ENCODE data around the gene GATM. TPM values are rescaled to one million over a fixed set of nuclear protein-coding genes. Genes with fewer than 3 reads are reported as not detected.

GATM gene
- total RNA-seq, 5 donors from 2014 or later (not counting 1 experiment from before 2014, with no cell fraction given): 0.49 to 5.5 (median 2.0) TPM

- Mint-ChIP-seq H3K27ac (no peak overlapping the region), H3K27me3 (peaks cover 28 to 48% of the 10 kb centered on the region in 2 donors), H3K9me3 (no peaks in the 10 kb centered on the region), H3K4me1 (peaks cover 0 to 2% (median 0%) of the 10 kb centered on the region in 3 donors), H3K36me3 (peaks cover 6% of the 10 kb centered on the region), H3K4me3 (no peak overlapping the region)
- Histone ChIP-seq H3K4me1 (ENCODE audit: control insufficient read depth in 1 of 2, extremely low read depth in 1 of 2, insufficient read depth in 2 of 2, low read length in 2 of 2) (no peaks in the 10 kb centered on the region), H3K36me3 (ENCODE audit: control insufficient read depth in 2 of 2, extremely low read depth in 1 of 2, insufficient read depth in 1 of 2, low read length in 1 of 2) (no peaks in the 10 kb centered on the region), H3K27ac (ENCODE audit: low read length) (no peak overlapping the region), H3K27me3 (replicated peaks in 1 of 2; ENCODE audit: control insufficient read depth in 2 of 2, extremely low read depth in 1 of 2, insufficient read depth in 2 of 2, low read length in 1 of 2) (peaks cover 0 to 12% of the 10 kb centered on the region in 2 experiments), H3K9me3 (no peaks in the 10 kb centered on the region), H3K4me3 (ENCODE audit: control insufficient read depth in 1 of 2, extremely low read depth in 1 of 2, low read length in 1 of 2) (no peak overlapping the region)
- ATAC-seq (replicated peaks in 1 of 4): no peak
- CTCF ChIA-PET: interaction anchor here in 1 of 2 donors (0.5 to 1.6 kb wide), 5 partner anchors 10 to 267 kb away, joined by 3 to 4 read pairs (median 3); no protein-coding TSS in a partner anchor
- DNase-seq: no peak
- no CpG with 5 or more reads among the region's 7 CpGs for WGBS (ENCODE audit: insufficient coverage)
- POLR2A ChIA-PET: no interaction called here
These were observed 13.6 kb upstream of the GATM start for GRCh38 chr15:45391746-45392583.

GRCh38 chr15:45389351-45389750 lies 11.0 kb upstream of the GATM start:
- ATAC-seq (replicated peaks in 1 of 4) (no peak), DNase-seq (no peak)
- H3K4me1 ChIP-seq (ENCODE audit: control insufficient read depth in 1 of 2, extremely low read depth in 1 of 2, insufficient read depth in 2 of 2, low read length in 2 of 2): no peaks in the 10 kb centered on the region
- Mint-ChIP-seq H3K4me1 (peaks cover 0 to 2% (median 0%) of the 10 kb centered on the region in 3 donors), H3K9me3 (no peaks in the 10 kb centered on the region), H3K36me3 (peaks cover 2% of the 10 kb centered on the region), H3K27me3 (peaks cover 20 to 51% of the 10 kb centered on the region in 2 donors), H3K4me3 (no peak overlapping the region), H3K27ac (no peak overlapping the region)
- H3K36me3 ChIP-seq (ENCODE audit: control insufficient read depth in 2 of 2, extremely low read depth in 1 of 2, insufficient read depth in 1 of 2, low read length in 1 of 2): no peaks in the 10 kb centered on the region
- POLR2A ChIA-PET: no interaction called here
- no peaks in the 10 kb centered on the region for H3K9me3 ChIP-seq
- CTCF ChIA-PET: no interaction called here
- H3K27me3 ChIP-seq (replicated peaks in 1 of 2; ENCODE audit: control insufficient read depth in 2 of 2, extremely low read depth in 1 of 2, insufficient read depth in 2 of 2, low read length in 1 of 2): peaks cover 0 to 12% of the 10 kb centered on the region in 2 experiments
- no peak overlapping the region for H3K27ac ChIP-seq (ENCODE audit: low read length)
- no peak overlapping the region for H3K4me3 ChIP-seq (ENCODE audit: control insufficient read depth in 1 of 2, extremely low read depth in 1 of 2, low read length in 1 of 2)

- no peaks in the 10 kb centered on the region for H3K36me3 Mint-ChIP-seq
- CTCF ChIA-PET: interaction anchor here (0.5 to 0.6 kb wide), 2 partner anchors 38 to 60 kb away, joined by 4 read pairs; no protein-coding TSS in a partner anchor
- Histone ChIP-seq H3K27me3 (replicated peaks in 1 of 2; ENCODE audit: control insufficient read depth in 2 of 2, extremely low read depth in 1 of 2, insufficient read depth in 2 of 2, low read length in 1 of 2) (peaks cover 0 to 9% of the 10 kb centered on the region in 2 experiments), H3K4me1 (ENCODE audit: control insufficient read depth in 1 of 2, extremely low read depth in 1 of 2, insufficient read depth in 2 of 2, low read length in 2 of 2) (no peaks in the 10 kb centered on the region), H3K27ac (ENCODE audit: low read length) (no peak overlapping the region), H3K4me3 (ENCODE audit: control insufficient read depth in 1 of 2, extremely low read depth in 1 of 2, low read length in 1 of 2) (no peak overlapping the region), H3K9me3 (no peaks in the 10 kb centered on the region), H3K36me3 (ENCODE audit: control insufficient read depth in 2 of 2, extremely low read depth in 1 of 2, insufficient read depth in 1 of 2, low read length in 1 of 2) (no peaks in the 10 kb centered on the region)
- no CpG with 5 or more reads among the region's 1 CpG for WGBS (ENCODE audit: insufficient coverage)
- H3K27ac Mint-ChIP-seq: no peak overlapping the region
- no peak overlapping the region for H3K4me3 Mint-ChIP-seq
- H3K27me3 Mint-ChIP-seq: peaks cover 14 to 43% of the 10 kb centered on the region in 2 donors
- DNase-seq (no peak), ATAC-seq (replicated peaks in 1 of 4) (no peak)
- no peaks in the 10 kb centered on the region for H3K9me3 Mint-ChIP-seq
- POLR2A ChIA-PET: interaction anchor here in 1 of 2 donors (0.6 kb wide), 1 partner anchor 16 kb away, joined by 3 read pairs; no protein-coding TSS in a partner anchor
- H3K4me1 Mint-ChIP-seq: peaks cover 0 to 2% (median 0%) of the 10 kb centered on the region in 3 donors
These were observed 9.2 kb upstream of the GATM start for GRCh38 chr15:45387380-45388007.

DNA sequence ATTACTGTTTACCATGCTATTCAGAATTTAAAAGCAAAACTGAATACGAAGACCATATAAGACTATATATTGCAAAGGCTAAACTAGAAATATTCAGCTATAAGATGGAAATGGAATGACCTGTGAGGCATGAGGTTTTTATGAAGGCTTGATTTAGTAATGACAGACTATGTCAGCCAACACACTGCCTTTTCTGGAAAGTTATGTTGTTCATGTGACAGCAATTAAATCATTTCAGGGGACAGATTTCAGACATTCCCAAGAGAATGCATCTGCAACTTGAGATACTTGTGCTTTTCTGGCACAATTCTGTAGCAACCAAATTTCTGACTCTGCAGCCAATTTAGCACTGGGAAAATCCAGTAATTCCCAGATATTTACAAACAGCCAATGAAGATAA lies 8.6 kb upstream of the GATM start:
- no peaks in the 10 kb centered on the region for H3K9me3 Mint-ChIP-seq
- H3K27ac Mint-ChIP-seq: no peak overlapping the region
- ChIA-PET CTCF (interaction anchor here in 1 of 2 donors (0.6 kb wide), 1 partner anchor 60 kb away, joined by 4 read pairs; no protein-coding TSS in a partner anchor), POLR2A (no interaction called here)
- DNase-seq (no peak), ATAC-seq (replicated peaks in 1 of 4) (no peak)
- H3K4me1 ChIP-seq (ENCODE audit: control insufficient read depth in 1 of 2, extremely low read depth in 1 of 2, insufficient read depth in 2 of 2, low read length in 2 of 2): no peaks in the 10 kb centered on the region
- H3K4me1 Mint-ChIP-seq: no peaks in the 10 kb centered on the region
- H3K9me3 ChIP-seq: no peaks in the 10 kb centered on the region
- H3K36me3 Mint-ChIP-seq: no peaks in the 10 kb centered on the region
- H3K27ac ChIP-seq (ENCODE audit: low read length): no peak overlapping the region
- no peaks in the 10 kb centered on the region for H3K36me3 ChIP-seq (ENCODE audit: control insufficient read depth in 2 of 2, extremely low read depth in 1 of 2, insufficient read depth in 1 of 2, low read length in 1 of 2)
- H3K4me3 ChIP-seq (ENCODE audit: control insufficient read depth in 1 of 2, extremely low read depth in 1 of 2, low read length in 1 of 2): no peak overlapping the region
- H3K27me3 Mint-ChIP-seq: peaks cover 13 to 43% of the 10 kb centered on the region in 2 donors
- H3K4me3 Mint-ChIP-seq: no peak overlapping the region
- WGBS (ENCODE audit: insufficient coverage): no CpG with 5 or more reads among the region's 1 CpG
- H3K27me3 ChIP-seq (replicated peaks in 1 of 2; ENCODE audit: control insufficient read depth in 2 of 2, extremely low read depth in 1 of 2, insufficient read depth in 2 of 2, low read length in 1 of 2): peaks cover 0 to 9% of the 10 kb centered on the region in 2 experiments

- Histone ChIP-seq H3K4me1 (ENCODE audit: control insufficient read depth in 1 of 2, extremely low read depth in 1 of 2, insufficient read depth in 2 of 2, low read length in 2 of 2) (no peaks in the 10 kb centered on the region), H3K36me3 (ENCODE audit: control insufficient read depth in 2 of 2, extremely low read depth in 1 of 2, insufficient read depth in 1 of 2, low read length in 1 of 2) (no peaks in the 10 kb centered on the region), H3K9me3 (no peaks in the 10 kb centered on the region), H3K4me3 (ENCODE audit: control insufficient read depth in 1 of 2, extremely low read depth in 1 of 2, low read length in 1 of 2) (no peak overlapping the region), H3K27ac (ENCODE audit: low read length) (no peak overlapping the region), H3K27me3 (replicated peaks in 1 of 2; ENCODE audit: control insufficient read depth in 2 of 2, extremely low read depth in 1 of 2, insufficient read depth in 2 of 2, low read length in 1 of 2) (peaks cover 0 to 9% of the 10 kb centered on the region in 2 experiments)
- H3K4me1 Mint-ChIP-seq: no peaks in the 10 kb centered on the region
- DNase-seq: no peak
- 59% methylated on average over 2 of the region's 5 CpGs for WGBS (ENCODE audit: insufficient coverage)
- POLR2A ChIA-PET: no interaction called here
- CTCF ChIA-PET: no interaction called here
- no peak overlapping the region for H3K4me3 Mint-ChIP-seq
- H3K27ac Mint-ChIP-seq: no peak overlapping the region
- peaks cover 12 to 42% of the 10 kb centered on the region in 2 donors for H3K27me3 Mint-ChIP-seq
- H3K9me3 Mint-ChIP-seq: no peaks in the 10 kb centered on the region
- H3K36me3 Mint-ChIP-seq: no peaks in the 10 kb centered on the region
- no peak for ATAC-seq (replicated peaks in 1 of 4)
These were observed 8.1 kb upstream of the GATM start for GRCh38 chr15:45386420-45386819.

- no peak overlapping the region for H3K4me3 Mint-ChIP-seq
- no peaks in the 10 kb centered on the region for H3K4me1 ChIP-seq (ENCODE audit: control insufficient read depth in 1 of 2, extremely low read depth in 1 of 2, insufficient read depth in 2 of 2, low read length in 2 of 2)
- no peaks in the 10 kb centered on the region for H3K36me3 ChIP-seq (ENCODE audit: control insufficient read depth in 2 of 2, extremely low read depth in 1 of 2, insufficient read depth in 1 of 2, low read length in 1 of 2)
- no peaks in the 10 kb centered on the region for H3K9me3 ChIP-seq
- peaks cover 0 to 4% of the 10 kb centered on the region in 2 experiments for H3K27me3 ChIP-seq (replicated peaks in 1 of 2; ENCODE audit: control insufficient read depth in 2 of 2, extremely low read depth in 1 of 2, insufficient read depth in 2 of 2, low read length in 1 of 2)
- H3K9me3 Mint-ChIP-seq: no peaks in the 10 kb centered on the region
- no peaks in the 10 kb centered on the region for H3K36me3 Mint-ChIP-seq
- ChIA-PET POLR2A (no interaction called here), CTCF (no interaction called here)
- DNase-seq (no peak), ATAC-seq (replicated peaks in 1 of 4) (no peak)
- no peak overlapping the region for H3K27ac ChIP-seq (ENCODE audit: low read length)
- peaks cover 13 to 41% of the 10 kb centered on the region in 2 donors for H3K27me3 Mint-ChIP-seq
- H3K4me3 ChIP-seq (ENCODE audit: control insufficient read depth in 1 of 2, extremely low read depth in 1 of 2, low read length in 1 of 2): no peak overlapping the region
- no peaks in the 10 kb centered on the region for H3K4me1 Mint-ChIP-seq
- H3K27ac Mint-ChIP-seq: no peak overlapping the region
- 100% methylated on average over 1 of the region's 1 CpG for WGBS (ENCODE audit: insufficient coverage)
These were observed 7.2 kb upstream of the GATM start for GRCh38 chr15:45385590-45385989.

All from T-cell (primary cell).